Measurements from ENCODE around the gene CADPS. TPM values are rescaled to one million over a fixed set of nuclear protein-coding genes. Genes with fewer than 3 reads are reported as not detected.

CADPS gene
- total and polyA plus RNA-seq, 4 donors, result 0.13 to 3.6 (median 0.49) TPM

GRCh38 chr3:62439978-62440377, 435.2 kb downstream of the CADPS start:
- H3K36me3 ChIP-seq (ENCODE audit: control insufficient read depth in 4 of 4, insufficient read depth in 4 of 4, low read length in 4 of 4), result no peaks in the 10 kb centered on the region
- H3K27me3 ChIP-seq (ENCODE audit: control insufficient read depth in 3 of 3, insufficient read depth in 3 of 3, low read length in 2 of 3), result peaks cover 0 to 9% (median 5%) of the 10 kb centered on the region in 3 donors
- H3K9ac ChIP-seq (ENCODE audit: insufficient read depth in 1 of 2, low read length in 2 of 2), result no peak overlapping the region
- no peaks in the 10 kb centered on the region for H3K9me3 ChIP-seq (ENCODE audit: control insufficient read depth in 4 of 4, insufficient read depth in 3 of 4, low read length in 3 of 4)
- ATAC-seq (ENCODE audit: insufficient read depth, low FRiP score), result no peak
- H3K4me1 ChIP-seq (ENCODE audit: control insufficient read depth in 5 of 5, insufficient read depth in 5 of 5, low read length in 5 of 5), result no peaks in the 10 kb centered on the region
- DNase-seq, result no peak
- H3K27ac ChIP-seq (ENCODE audit: low read depth in 1 of 2, low read length in 1 of 2), result no peak overlapping the region
- no peak for TF ChIP-seq CTCF (IDR thresholded peaks at IDR 0.05; ENCODE audit: control extremely low read depth, extremely low read depth)
- no peak overlapping the region for H3K4me3 ChIP-seq

- WGBS, 2 donors, result 53 to 56% methylated on average over 5 of the region's 5 CpGs
- H3K4me3 ChIP-seq, result no peak overlapping the region
- peaks cover 0 to 10% (median 5%) of the 10 kb centered on the region in 3 donors for H3K27me3 ChIP-seq (ENCODE audit: control insufficient read depth in 3 of 3, insufficient read depth in 3 of 3, low read length in 2 of 3)
- no peak overlapping the region for H3K9ac ChIP-seq (ENCODE audit: insufficient read depth in 1 of 2, low read length in 2 of 2)
- DNase-seq, result no peak
- H3K4me1 ChIP-seq (ENCODE audit: control insufficient read depth in 5 of 5, insufficient read depth in 5 of 5, low read length in 5 of 5), result no peaks in the 10 kb centered on the region
- no peak for ATAC-seq (ENCODE audit: insufficient read depth, low FRiP score)
- no peak for TF ChIP-seq CTCF (IDR thresholded peaks at IDR 0.05; ENCODE audit: control extremely low read depth, extremely low read depth)
- no peak overlapping the region for H3K27ac ChIP-seq (ENCODE audit: low read depth in 1 of 2, low read length in 1 of 2)
- H3K36me3 ChIP-seq (ENCODE audit: control insufficient read depth in 4 of 4, insufficient read depth in 4 of 4, low read length in 4 of 4), result no peaks in the 10 kb centered on the region
- no peaks in the 10 kb centered on the region for H3K9me3 ChIP-seq (ENCODE audit: control insufficient read depth in 4 of 4, insufficient read depth in 3 of 4, low read length in 3 of 4)
Measured at GRCh38 chr3:62439176-62439813, 435.9 kb downstream of the CADPS start.

- no peak overlapping the region for H3K9ac ChIP-seq (ENCODE audit: insufficient read depth in 1 of 2, low read length in 2 of 2)
- peaks cover 0 to 10% (median 5%) of the 10 kb centered on the region in 3 donors for H3K27me3 ChIP-seq (ENCODE audit: control insufficient read depth in 3 of 3, insufficient read depth in 3 of 3, low read length in 2 of 3)
- no peaks in the 10 kb centered on the region for H3K4me1 ChIP-seq (ENCODE audit: control insufficient read depth in 5 of 5, insufficient read depth in 5 of 5, low read length in 5 of 5)
- no peak for TF ChIP-seq CTCF (IDR thresholded peaks at IDR 0.05; ENCODE audit: control extremely low read depth, extremely low read depth)
- DNase-seq (no peak), ATAC-seq (ENCODE audit: insufficient read depth, low FRiP score) (no peak)
- no peaks in the 10 kb centered on the region for H3K9me3 ChIP-seq (ENCODE audit: control insufficient read depth in 4 of 4, insufficient read depth in 3 of 4, low read length in 3 of 4)
- no peak overlapping the region for H3K4me3 ChIP-seq
- WGBS, 2 donors, result 72 to 78% methylated on average over 7 of the region's 7 CpGs
- no peaks in the 10 kb centered on the region for H3K36me3 ChIP-seq (ENCODE audit: control insufficient read depth in 4 of 4, insufficient read depth in 4 of 4, low read length in 4 of 4)
- no peak overlapping the region for H3K27ac ChIP-seq (ENCODE audit: low read depth in 1 of 2, low read length in 1 of 2)
Measured at GRCh38 chr3:62436785-62437184, 438.4 kb downstream of the CADPS start.

- WGBS, 2 donors, result 73 to 81% methylated on average over 8 of the region's 8 CpGs
- Histone ChIP-seq H3K4me3 (no peak overlapping the region), H3K4me1 (ENCODE audit: control insufficient read depth in 5 of 5, insufficient read depth in 5 of 5, low read length in 5 of 5) (no peaks in the 10 kb centered on the region), H3K27me3 (ENCODE audit: control insufficient read depth in 3 of 3, insufficient read depth in 3 of 3, low read length in 2 of 3) (peaks cover 4 to 17% (median 16%) of the 10 kb centered on the region in 3 donors), H3K36me3 (ENCODE audit: control insufficient read depth in 4 of 4, insufficient read depth in 4 of 4, low read length in 4 of 4) (no peaks in the 10 kb centered on the region), H3K9me3 (ENCODE audit: control insufficient read depth in 4 of 4, insufficient read depth in 3 of 4, low read length in 3 of 4) (no peaks in the 10 kb centered on the region), H3K27ac (ENCODE audit: low read depth in 1 of 2, low read length in 1 of 2) (no peak overlapping the region), H3K9ac (ENCODE audit: insufficient read depth in 1 of 2, low read length in 2 of 2) (no peak overlapping the region)
- ATAC-seq (ENCODE audit: insufficient read depth, low FRiP score), result no peak
- peak in 1 of 3 donors; percentile 11 for DNase-seq
- no peak for TF ChIP-seq CTCF (IDR thresholded peaks at IDR 0.05; ENCODE audit: control extremely low read depth, extremely low read depth)
Measured at GRCh38 chr3:62433396-62433795, 441.8 kb downstream of the CADPS start.

Measured in lung (tissue), 12 donors.